HepG2 (cell line): Measurements from ENCODE around the gene ANG. TPM values are rescaled to one million over a fixed set of nuclear protein-coding genes. Genes with fewer than 3 reads are reported as not detected.
A peak's percentile ranks its signal among the peaks of the same experiment; 100 is the strongest.

Source experiments
- FOXK2 ChIP-seq: fragments of 450-650 bp; IDR thresholded peaks from 2 replicates; pipeline ENCODE4 v1.6.1; 2016
- FUBP1 ChIP-seq: sonication (generic); formaldehyde crosslinking; IDR thresholded peaks from 2 replicates; pipeline ENCODE4 v1.5.1; 2020; ENCODE audit warnings: missing genetic modification reagents, mild to moderate bottlenecking, borderline replicate concordance
- HDAC2 ChIP-seq: sonication (generic); formaldehyde crosslinking; IDR thresholded peaks from 2 replicates; pipeline ENCODE4 v1.4.0; 2020; ENCODE audit warnings: missing genetic modification reagents
- HMGXB4 ChIP-seq, 2 experiments: sonication (generic) in 1 of 2; formaldehyde crosslinking in 1 of 2; IDR thresholded peaks; 2 replicates each; pipeline versions ENCODE4 v1.4.0 to v1.6.1; 2018 to 2020; ENCODE audit warnings: missing genetic modification reagents in 2 of 2, borderline replicate concordance in 1 of 2, low read depth in 1 of 2, mild to moderate bottlenecking in 1 of 2, missing biosample characterization in 1 of 2
- HNF1B ChIP-seq: sonication (generic); formaldehyde crosslinking; IDR thresholded peaks from 2 replicates; pipeline ENCODE4 v1.5.1; 2020; ENCODE audit warnings: mild to moderate bottlenecking, moderate library complexity, missing genetic modification reagents
- IRF1 ChIP-seq: sonication (generic); formaldehyde crosslinking; IDR thresholded peaks from 2 replicates; pipeline ENCODE4 v1.4.0; 2020; ENCODE audit warnings: low read depth, mild to moderate bottlenecking, missing genetic modification reagents
- NCOA2 ChIP-seq: sonication (generic); formaldehyde crosslinking; IDR thresholded peaks from 2 replicates; pipeline ENCODE4 v1.8.0; 2022; ENCODE audit warnings: inconsistent platforms
- POLR2G ChIP-seq: fragments of 200-400 bp; formaldehyde crosslinking; IDR thresholded peaks from 2 replicates; pipeline ENCODE4 v1.6.1; 2018; ENCODE audit warnings: mild to moderate bottlenecking, low read depth, low read length, moderate library complexity
- RCOR2 ChIP-seq: IDR thresholded peaks from 2 replicates; pipeline ENCODE4 v1.6.1; 2016; ENCODE audit warnings: missing biosample characterization, missing genetic modification reagents
- REL ChIP-seq: sonication (generic); formaldehyde crosslinking; conservative IDR thresholded peaks from 2 replicates; pipeline ENCODE4 v1.8.0; 2022; ENCODE audit warnings: mild to moderate bottlenecking, missing genetic modification reagents, moderate library complexity
- TBL1XR1 ChIP-seq: fragments of 150-350 bp; IDR thresholded peaks from 2 replicates; pipeline ENCODE4 v1.6.1; 2014; ENCODE audit warnings: borderline replicate concordance, low read length; ENCODE audit not compliant: partially characterized antibody
- THRA ChIP-seq: sonication (generic); formaldehyde crosslinking; IDR thresholded peaks from 2 replicates; pipeline ENCODE4 v1.4.0; 2020; ENCODE audit warnings: missing genetic modification reagents, borderline replicate concordance
- ZHX1 ChIP-seq: sonication (generic); formaldehyde crosslinking; IDR thresholded peaks from 2 replicates; pipeline ENCODE4 v1.8.1; 2022; ENCODE audit warnings: low read depth, mild to moderate bottlenecking, missing genetic modification reagents
- ZNF34 ChIP-seq: sonication (generic); formaldehyde crosslinking; IDR thresholded peaks from 2 replicates; pipeline ENCODE4 v1.4.0; 2020; ENCODE audit warnings: mild to moderate bottlenecking, missing genetic modification reagents, borderline replicate concordance
- ZNF556 ChIP-seq: sonication (generic); formaldehyde crosslinking; IDR thresholded peaks from 2 replicates; pipeline ENCODE4 v1.4.0; 2020; ENCODE audit warnings: mild to moderate bottlenecking, missing genetic modification reagents, borderline replicate concordance
- ZSCAN22 ChIP-seq: sonication (generic); formaldehyde crosslinking; IDR thresholded peaks from 2 replicates; pipeline ENCODE4 v1.4.0; 2020; ENCODE audit warnings: mild to moderate bottlenecking, missing genetic modification reagents
- polyA plus RNA-seq, 8 experiments: library from polyadenylated mRNA; depleted of rRNA in 3 of 8; stranded (reverse) in 7 of 8; unstranded in 1 of 8; fragments of >200 nt; fragmentation: Illumina TruSeq in 4 of 8; extraction: Trizol in 4 of 8; gene quantifications; 2 replicates each; pipeline versions ENCODE4 v1.2.1 to v1.2.3, GENCODE V29; 2011 to 2016; ENCODE audit warnings: low read depth in 4 of 8, missing spikeins in 1 of 8, mixed read lengths in 1 of 8; ENCODE audit not compliant: insufficient read depth in 1 of 8
- total RNA-seq, 5 experiments: library from RNA; depleted of rRNA; stranded (reverse); fragments of >200 nt; fragmentation: Illumina TruSeq; extraction: Trizol; gene quantifications; 2 replicates each; pipeline ENCODE4 v1.2.3, GENCODE V29; 2016; ENCODE audit warnings: low read depth in 1 of 5

The ANG gene
- total and polyA plus RNA-seq, 2 of the 13 experiments (the other 11 are each of a cell fraction or from before 2014, with no cell fraction given) = 83.6 to 401 TPM

GRCh38 chr14:20687362-20688166 lies 1.0 kb upstream of the ANG start (continued):
- TF ChIP-seq ZNF34 (CRISPR knock-in tag) = peak; percentile 47; the same call in 1 of the 2 replicates
- TF ChIP-seq HMGXB4 (CRISPR knock-in tag; IDR thresholded peaks at IDR 0.05; ENCODE audit: borderline replicate concordance in 1 of 2, low read depth in 1 of 2) = peak in 1 of 2 experiments; percentile 8; a peak in 2 of 4 replicates
- no peak for TF ChIP-seq IRF1 (CRISPR knock-in tag)
- peak; percentile 68 for TF ChIP-seq NCOA2 (CRISPR knock-in tag)
- peak; percentile 94 for TF ChIP-seq POLR2G
- 0 out of 2 replicates have a peak, but pooled peaks have one; percentile 9 for TF ChIP-seq HNF1B (CRISPR knock-in tag)
- peak; percentile 51; the same call in 1 of the 2 replicates for TF ChIP-seq HDAC2 (CRISPR knock-in tag)
- TF ChIP-seq TBL1XR1 = peak; percentile 63
- 0 out of 2 replicates have a peak, but pooled peaks have one; percentile 43 for TF ChIP-seq REL
- 0 out of 2 replicates have a peak, but pooled peaks have one; percentile 32 for TF ChIP-seq THRA (CRISPR knock-in tag)
- TF ChIP-seq ZNF556 (CRISPR knock-in tag) = 0 out of 2 replicates have a peak, but pooled peaks have one; percentile 57
- TF ChIP-seq FOXK2 = 0 out of 2 replicates have a peak, but pooled peaks have one; percentile 17
- no peak for TF ChIP-seq ZHX1 (CRISPR knock-in tag)
- TF ChIP-seq ZSCAN22 (CRISPR knock-in tag) = no peak
- TF ChIP-seq RCOR2 = peak; percentile 42; the same call in 1 of the 2 replicates
- peak; percentile 94; the same call in 1 of the 2 replicates for TF ChIP-seq FUBP1 (CRISPR knock-in tag)
